ENCODE data around the gene GBA2.

The GBA2 gene

GRCh38 chr9:35736201-35736633, 12.8 kb downstream of the GBA2 start:
- DNase-seq = peak; percentile 79

- DNase-seq = no peak
Observed at GRCh38 chr9:35734096-35734495, 14.9 kb downstream of the GBA2 start.

GRCh38 chr9:35732800-35733541, 16.1 kb downstream of the GBA2 start:
- peak; percentile 78 for DNase-seq

GRCh38 chr9:35732185-35732799, 16.7 kb downstream of the GBA2 start, which contains the start of the genes CREB3 and TLN1:
Gene CREB3, plus strand, starts transcription at chr9:35732666. Its CDS starts 107 bp downstream, at chr9:35732773.
Gene TLN1, minus strand, starts transcription at chr9:35732195. Its CDS starts 6,501 bp downstream, at chr9:35725694.
- peak; percentile 100 for DNase-seq

GRCh38 chr9:35731415-35732184, 17.4 kb downstream of the GBA2 start:
- no peak for DNase-seq

GRCh38 chr9:35730486-35730854, 18.6 kb downstream of the GBA2 start:
- no peak for DNase-seq

GRCh38 chr9:35729700-35730485, 19.1 kb downstream of the GBA2 start:
- peak; percentile 94 for DNase-seq

- DNase-seq = no peak
Observed at GRCh38 chr9:35729101-35729500, 19.9 kb downstream of the GBA2 start.

- peak; percentile 97 for DNase-seq
Observed at GRCh38 chr9:35728041-35728971, 20.7 kb downstream of the GBA2 start.

- no peak for DNase-seq
Observed at GRCh38 chr9:35727676-35728040, 21.4 kb downstream of the GBA2 start.

GRCh38 chr9:35726931-35727330, 22.1 kb downstream of the GBA2 start:
- peak; percentile 54 for DNase-seq

GRCh38 chr9:35725362-35725761, 23.7 kb downstream of the GBA2 start:
- DNase-seq = no peak

GRCh38 chr9:35723908-35724307, 25.1 kb downstream of the GBA2 start:
- DNase-seq = no peak

GRCh38 chr9:35723426-35723825, 25.6 kb downstream of the GBA2 start:
- DNase-seq = no peak

GRCh38 chr9:35719546-35719945, 29.5 kb downstream of the GBA2 start:
- no peak for DNase-seq

- DNase-seq = no peak
Observed at GRCh38 chr9:35718721-35719511, 30.1 kb downstream of the GBA2 start.

- no peak for DNase-seq
Observed at GRCh38 chr9:35717132-35717870, 31.7 kb downstream of the GBA2 start.

- DNase-seq = peak; percentile 21
Observed at GRCh38 chr9:35716230-35716629, 32.8 kb downstream of the GBA2 start.

- no peak for DNase-seq
Observed at GRCh38 chr9:35714579-35715252, 34.3 kb downstream of the GBA2 start.

- DNase-seq = no peak
Observed at GRCh38 chr9:35714123-35714522, 34.9 kb downstream of the GBA2 start.

Data from EL (cell line).